ENCODE measurements around the gene PRKAR1A. TPM values are rescaled to one million over a fixed set of nuclear protein-coding genes. Genes with fewer than 3 reads are reported as not detected.

Gene PRKAR1A
- total RNA-seq, 3 donors from 2014 or later, result 331 to 432 (median 409) TPM

- Histone ChIP-seq H3K27me3 (no peaks in the 10 kb centered on the region), H3K36me3 (no peaks in the 10 kb centered on the region), H3K9me3 (peaks cover 0 to 3% of the 10 kb centered on the region in 2 donors), H3K4me3 (no peak overlapping the region), H3K4me1 (peaks cover 0 to 5% of the 10 kb centered on the region in 2 donors), H3K27ac (no peak overlapping the region)
- no peak for DNase-seq (ENCODE audit: low spot score in 2 of 2)
- TF ChIP-seq CTCF (IDR thresholded peaks at IDR 0.05) (no peak), POLR2A (IDR thresholded peaks at IDR 0.05) (no peak), POLR2AphosphoS5 (IDR thresholded peaks at IDR 0.05) (no peak)
- intact Hi-C loops (cut with DNase I; ENCODE audit: low total_unique reads), result no loop called here
Observed at GRCh38 chr17:68589086-68589485, 76.9 kb downstream of the PRKAR1A start.

GRCh38 chr17:68591583-68591982 is 79.4 kb downstream of the PRKAR1A start:
- no peak for DNase-seq (ENCODE audit: low spot score in 2 of 2)
- Histone ChIP-seq H3K4me3 (no peak overlapping the region), H3K36me3 (no peaks in the 10 kb centered on the region), H3K4me1 (peaks cover 0 to 5% of the 10 kb centered on the region in 2 donors), H3K27ac (peak overlapping the region in 1 of 2 donors; percentile 64), H3K9me3 (peaks cover 0 to 3% of the 10 kb centered on the region in 2 donors), H3K27me3 (no peaks in the 10 kb centered on the region)
- TF ChIP-seq CTCF (IDR thresholded peaks at IDR 0.05) (no peak), POLR2AphosphoS5 (IDR thresholded peaks at IDR 0.05) (no peak), POLR2A (IDR thresholded peaks at IDR 0.05) (no peak)
- intact Hi-C loops (cut with DNase I; ENCODE audit: low total_unique reads), result no loop called here

- no peaks in the 10 kb centered on the region for H3K27me3 ChIP-seq
- H3K27ac ChIP-seq, result peak overlapping the region; percentile 29 to 64
- DNase-seq (ENCODE audit: low spot score in 2 of 2), result no peak
- H3K4me3 ChIP-seq, result no peak overlapping the region
- peaks cover 0 to 3% of the 10 kb centered on the region in 2 donors for H3K9me3 ChIP-seq
- intact Hi-C loops (cut with DNase I; ENCODE audit: low total_unique reads), result no loop called here
- peaks cover 0 to 5% of the 10 kb centered on the region in 2 donors for H3K4me1 ChIP-seq
- TF ChIP-seq POLR2A (IDR thresholded peaks at IDR 0.05) (no peak), POLR2AphosphoS5 (IDR thresholded peaks at IDR 0.05) (no peak), CTCF (IDR thresholded peaks at IDR 0.05) (no peak)
- H3K36me3 ChIP-seq, result no peaks in the 10 kb centered on the region
Observed at GRCh38 chr17:68592009-68592408, 79.8 kb downstream of the PRKAR1A start.

GRCh38 chr17:68592682-68593641 is 80.7 kb downstream of the PRKAR1A start:
- TF ChIP-seq POLR2AphosphoS5 (IDR thresholded peaks at IDR 0.05), result peak in 1 of 3 donors; percentile 50
- TF ChIP-seq CTCF (IDR thresholded peaks at IDR 0.05), result no peak
- no peak for DNase-seq (ENCODE audit: low spot score in 2 of 2)
- Histone ChIP-seq H3K4me3 (peak overlapping the region in 1 of 3 donors; percentile 21), H3K9me3 (peaks cover 0 to 3% of the 10 kb centered on the region in 2 donors), H3K27me3 (no peaks in the 10 kb centered on the region), H3K36me3 (no peaks in the 10 kb centered on the region), H3K4me1 (peaks cover 0 to 5% of the 10 kb centered on the region in 2 donors), H3K27ac (peak overlapping the region; percentile 29 to 79)
- intact Hi-C loops (cut with DNase I; ENCODE audit: low total_unique reads), result no loop called here

GRCh38 chr17:68594552-68594951 is 82.3 kb downstream of the PRKAR1A start:
- Histone ChIP-seq H3K4me1 (peaks cover 0 to 5% of the 10 kb centered on the region in 2 donors), H3K9me3 (no peaks in the 10 kb centered on the region), H3K4me3 (no peak overlapping the region), H3K27ac (peak overlapping the region; percentile 35 to 79), H3K36me3 (no peaks in the 10 kb centered on the region), H3K27me3 (no peaks in the 10 kb centered on the region)
- TF ChIP-seq POLR2A (IDR thresholded peaks at IDR 0.05) (no peak), CTCF (IDR thresholded peaks at IDR 0.05) (no peak), POLR2AphosphoS5 (IDR thresholded peaks at IDR 0.05) (no peak)
- no peak for DNase-seq (ENCODE audit: low spot score in 2 of 2)
- intact Hi-C loops (cut with DNase I; ENCODE audit: low total_unique reads), result no loop called here

Data from breast epithelium (tissue), 4 donors.